GM18519 (cell line): ENCODE measurements around the gene CCDC97.
"Not testable (repeated sequence)": the region's sequence is repeated elsewhere in the genome, so short reads cannot be mapped to it uniquely, and the experiment has no call there.

Source experiments
- ATAC-seq: cut with Tn5 transposase; IDR thresholded peaks from one replicate; pipeline ENCODE4 v1.9.1; 2021; ENCODE audit warnings: mild to moderate bottlenecking, moderate library complexity; ENCODE audit not compliant: unreplicated experiment, low FRiP score

The CCDC97 gene

DNA sequence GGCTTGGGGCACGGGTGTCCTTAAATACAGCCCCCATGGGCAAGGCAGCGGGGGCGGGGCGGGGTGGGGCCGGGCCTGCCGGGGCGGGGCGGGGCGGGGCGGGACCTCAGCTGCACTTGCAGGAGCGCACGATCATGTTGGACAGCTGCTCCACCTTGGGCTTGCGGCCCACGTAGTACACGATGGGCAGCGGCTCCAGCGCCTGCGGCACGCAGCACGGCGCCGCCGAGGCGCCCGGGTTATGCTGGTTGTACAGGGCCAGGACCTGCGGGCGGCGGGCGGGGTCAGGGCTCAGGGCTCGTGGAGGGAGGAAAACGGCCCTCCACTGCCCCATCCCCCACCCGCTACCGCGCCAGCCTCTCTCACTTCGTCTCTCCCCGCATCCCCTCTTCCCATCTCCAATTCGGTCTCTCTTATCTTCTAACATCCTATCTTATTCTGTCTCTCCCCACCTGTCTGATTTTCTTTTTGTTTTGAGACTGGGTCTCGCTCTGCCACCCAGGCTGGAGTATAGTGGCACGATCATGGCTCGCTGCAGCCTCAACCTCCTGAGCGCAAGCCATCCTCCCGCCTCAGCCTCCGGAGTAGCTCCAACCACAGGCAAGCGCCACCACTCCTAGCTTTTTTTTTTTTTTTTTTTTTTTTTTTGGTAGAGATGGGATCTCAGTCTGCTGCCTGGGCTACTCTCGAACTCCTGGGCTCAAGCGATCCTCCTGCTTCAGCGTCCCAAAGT is 21.1 kb downstream of the CCDC97 start:
- ATAC-seq: no peak

DNA sequence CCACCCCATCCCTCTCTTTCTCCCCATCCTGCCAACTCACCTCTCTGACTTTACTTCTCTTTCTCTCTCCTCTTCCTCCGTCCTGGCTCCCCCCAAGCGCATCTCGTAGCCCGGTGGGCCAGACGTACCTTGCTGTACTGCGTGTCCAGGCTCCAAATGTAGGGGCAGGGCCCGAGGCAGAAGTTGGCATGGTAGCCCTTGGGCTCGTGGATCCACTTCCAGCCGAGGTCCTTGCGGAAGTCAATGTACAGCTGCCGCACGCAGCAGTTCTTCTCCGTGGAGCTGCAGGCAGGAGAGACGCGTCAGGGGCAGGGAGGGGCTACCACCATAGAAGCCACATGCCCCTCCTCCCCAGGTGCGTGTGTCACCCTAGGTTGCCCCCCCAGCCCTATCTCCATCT is 22.0 kb downstream of the CCDC97 start:
- ATAC-seq: no peak

DNA sequence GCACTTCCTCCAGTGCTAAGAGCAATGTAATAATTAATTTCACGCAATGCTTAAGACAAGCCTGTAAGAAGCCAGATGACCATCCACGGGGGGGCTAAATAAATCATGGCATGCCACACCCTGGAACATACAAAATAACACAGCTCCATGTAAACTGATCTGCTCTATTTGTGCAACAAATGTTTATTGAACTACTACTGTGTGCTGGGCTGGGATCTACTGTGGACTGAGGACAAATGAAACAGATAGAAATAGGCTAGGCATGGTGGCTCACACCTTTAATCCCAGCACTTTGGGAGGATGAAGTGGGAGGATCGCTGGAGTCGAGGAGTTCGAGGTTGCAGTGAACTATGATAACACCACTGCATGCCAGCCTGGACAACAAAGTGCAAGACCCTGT is 22.5 kb downstream of the CCDC97 start:
- no peak for ATAC-seq

DNA sequence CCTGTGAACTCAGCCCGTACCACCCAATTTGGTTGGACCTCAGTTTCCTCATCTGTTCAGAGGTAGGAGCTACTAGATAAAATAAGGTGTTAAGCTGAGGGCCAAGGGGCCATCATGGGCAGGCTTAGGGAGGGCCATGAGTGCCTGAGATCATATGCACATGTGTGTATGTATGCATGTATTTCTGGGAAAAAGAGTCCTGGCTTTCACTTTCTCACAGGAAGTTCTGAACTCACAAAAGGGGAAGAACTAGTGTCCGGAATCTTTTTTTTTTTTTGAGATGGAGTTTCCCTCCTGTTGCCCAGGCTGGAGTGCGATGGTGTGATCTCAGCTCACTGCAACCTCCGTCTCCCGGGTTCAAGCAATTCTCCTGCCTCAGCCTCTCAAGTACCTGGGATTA is 24.8 kb downstream of the CCDC97 start:
- ATAC-seq: no peak

DNA sequence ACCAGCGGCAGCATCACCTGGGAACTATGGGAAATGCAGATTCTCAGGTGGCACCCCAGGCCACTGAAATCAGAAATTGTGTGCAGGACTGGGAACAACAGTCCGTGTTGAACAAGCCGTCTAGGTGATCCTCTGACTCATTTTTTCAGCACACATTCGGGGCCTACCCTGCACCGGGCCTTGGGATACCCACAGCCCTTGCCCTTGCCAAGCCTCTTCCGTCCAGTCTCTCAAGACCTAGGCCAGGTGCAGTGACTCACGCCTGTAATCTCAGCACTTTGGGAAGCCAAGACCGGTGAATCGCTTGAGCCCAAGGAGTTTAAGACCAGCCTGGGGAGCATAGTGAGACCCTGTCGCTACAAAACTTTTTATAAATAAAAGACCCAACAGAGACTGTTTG is 25.5 kb downstream of the CCDC97 start:
- no peak for ATAC-seq

DNA sequence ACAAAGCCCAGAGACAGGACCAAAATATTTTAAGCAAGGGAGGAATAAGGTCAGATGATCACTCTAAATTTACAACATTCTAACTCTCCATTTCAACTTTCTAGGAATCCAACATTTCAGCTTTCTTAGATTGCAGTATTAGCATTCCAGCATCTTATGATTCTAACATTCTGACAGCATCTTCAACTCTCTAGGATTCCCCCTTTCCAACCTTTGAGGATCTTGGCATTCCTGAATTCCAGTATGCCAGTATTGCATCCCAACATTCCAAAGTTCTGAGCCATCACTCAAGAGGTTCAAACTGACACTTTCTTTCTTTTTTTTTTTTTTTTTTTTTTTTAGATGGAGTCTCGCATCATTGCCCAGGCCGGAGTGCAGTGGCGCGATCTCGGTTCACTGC is 30.0 kb downstream of the CCDC97 start:
- ATAC-seq: no peak

DNA sequence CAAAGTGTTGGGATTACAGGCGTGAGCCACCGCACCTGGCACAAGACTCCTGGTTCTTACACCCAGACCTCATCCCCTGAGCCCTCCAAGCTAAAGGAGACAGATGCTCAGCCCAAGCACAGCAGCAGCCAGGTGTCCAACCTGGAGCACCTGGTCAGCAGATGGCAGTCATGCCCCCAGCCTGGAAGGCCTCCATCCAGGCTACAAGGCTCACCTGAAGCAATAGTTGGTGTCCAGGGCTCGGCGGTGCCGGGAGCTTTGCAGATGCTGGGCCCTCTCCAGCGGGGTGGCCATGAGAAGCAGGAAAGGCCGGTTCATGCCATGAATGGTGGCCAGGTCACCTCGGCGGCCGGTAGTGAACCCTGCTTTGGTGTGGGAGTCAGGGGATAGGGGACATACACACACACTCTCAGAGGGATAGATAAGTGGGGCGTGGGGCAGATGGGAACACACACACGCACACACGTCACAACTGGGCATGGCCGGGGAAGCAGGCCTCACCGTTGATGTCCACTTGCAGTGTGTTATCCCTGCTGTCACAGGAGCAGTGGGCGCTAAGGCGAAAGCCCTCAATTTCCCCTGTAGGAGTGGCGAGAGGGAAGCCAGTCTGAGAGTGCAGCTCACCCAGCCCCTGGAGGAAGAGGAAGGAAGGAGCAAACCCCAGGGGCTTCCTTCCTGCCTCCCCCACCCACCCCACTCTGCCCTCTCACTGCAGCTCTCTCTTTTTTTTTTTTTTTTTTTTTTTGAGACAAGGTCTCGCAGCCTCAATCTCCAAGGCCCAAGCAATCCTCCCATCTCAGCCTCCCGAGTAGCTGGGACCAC is 31.9 kb downstream of the CCDC97 start:
- no peak for ATAC-seq

DNA sequence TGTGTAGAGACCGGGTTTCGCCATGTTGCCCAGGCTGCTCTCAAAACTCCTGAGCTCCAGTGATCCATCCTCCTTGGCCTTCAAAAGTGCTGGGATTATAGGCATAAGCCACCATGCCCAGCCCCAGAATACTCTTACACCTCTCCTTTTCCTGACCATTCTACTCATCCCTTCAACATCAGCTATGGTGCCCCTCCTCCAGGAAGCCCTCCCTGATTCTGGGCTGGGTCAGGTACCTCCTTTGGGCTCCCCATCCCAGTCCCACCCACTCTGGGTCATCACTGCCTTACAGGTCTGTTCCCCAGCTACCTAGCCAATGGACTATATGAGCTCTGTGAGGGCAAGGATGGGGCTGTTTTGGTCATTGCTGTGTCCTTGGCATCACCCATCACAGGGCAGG is 34.2 kb downstream of the CCDC97 start:
- ATAC-seq: no peak

DNA sequence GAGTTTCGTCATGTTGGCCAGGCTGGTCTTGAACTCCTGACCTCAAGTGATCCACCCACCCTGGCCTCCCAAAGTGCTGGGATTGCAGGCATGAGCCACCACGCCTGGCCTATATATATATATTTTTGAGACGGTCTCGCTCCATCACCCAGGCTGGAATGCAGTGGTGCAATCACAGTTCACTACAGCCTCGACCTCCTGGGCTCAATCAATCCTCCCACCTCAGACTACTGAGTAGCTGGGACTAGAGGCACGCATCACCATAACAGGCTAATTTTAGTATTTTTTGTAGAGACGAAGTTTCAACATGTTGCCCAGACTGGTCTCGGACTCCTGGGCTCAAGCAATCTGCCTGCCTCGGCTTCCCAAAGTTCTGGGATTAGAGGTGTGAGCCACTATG is 36.9 kb downstream of the CCDC97 start:
- not testable (repeated sequence) for ATAC-seq

DNA sequence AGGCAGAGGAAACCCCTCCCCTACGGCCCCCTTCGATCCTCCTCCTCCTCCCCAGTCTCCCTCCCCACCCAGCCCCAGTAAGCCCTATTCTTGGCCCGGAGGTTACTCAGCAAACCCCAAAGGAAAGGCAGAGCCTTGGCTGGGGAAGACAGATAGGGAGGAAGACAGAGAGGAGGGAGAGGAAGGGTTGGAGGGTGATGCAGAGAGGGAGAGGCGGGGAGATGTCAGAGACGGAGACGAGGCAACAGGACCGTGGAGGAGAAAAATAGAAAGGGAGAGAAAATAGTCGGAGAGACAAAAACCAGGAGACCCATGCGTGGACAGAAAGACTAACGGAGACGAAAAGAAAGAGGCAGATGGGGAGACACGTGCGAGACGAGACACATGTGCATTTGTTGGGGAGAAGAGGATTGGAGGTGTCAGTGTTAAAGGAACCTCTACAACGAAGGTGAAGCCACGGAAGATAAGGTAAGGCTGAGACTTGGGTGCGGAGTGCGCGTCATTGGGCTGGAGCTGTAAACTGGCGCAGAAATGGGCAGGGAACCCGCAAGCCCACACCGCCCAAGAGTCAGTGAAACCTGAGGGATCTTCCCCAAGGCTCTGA is 40.9 kb downstream of the CCDC97 start:
- ATAC-seq: no peak

DNA sequence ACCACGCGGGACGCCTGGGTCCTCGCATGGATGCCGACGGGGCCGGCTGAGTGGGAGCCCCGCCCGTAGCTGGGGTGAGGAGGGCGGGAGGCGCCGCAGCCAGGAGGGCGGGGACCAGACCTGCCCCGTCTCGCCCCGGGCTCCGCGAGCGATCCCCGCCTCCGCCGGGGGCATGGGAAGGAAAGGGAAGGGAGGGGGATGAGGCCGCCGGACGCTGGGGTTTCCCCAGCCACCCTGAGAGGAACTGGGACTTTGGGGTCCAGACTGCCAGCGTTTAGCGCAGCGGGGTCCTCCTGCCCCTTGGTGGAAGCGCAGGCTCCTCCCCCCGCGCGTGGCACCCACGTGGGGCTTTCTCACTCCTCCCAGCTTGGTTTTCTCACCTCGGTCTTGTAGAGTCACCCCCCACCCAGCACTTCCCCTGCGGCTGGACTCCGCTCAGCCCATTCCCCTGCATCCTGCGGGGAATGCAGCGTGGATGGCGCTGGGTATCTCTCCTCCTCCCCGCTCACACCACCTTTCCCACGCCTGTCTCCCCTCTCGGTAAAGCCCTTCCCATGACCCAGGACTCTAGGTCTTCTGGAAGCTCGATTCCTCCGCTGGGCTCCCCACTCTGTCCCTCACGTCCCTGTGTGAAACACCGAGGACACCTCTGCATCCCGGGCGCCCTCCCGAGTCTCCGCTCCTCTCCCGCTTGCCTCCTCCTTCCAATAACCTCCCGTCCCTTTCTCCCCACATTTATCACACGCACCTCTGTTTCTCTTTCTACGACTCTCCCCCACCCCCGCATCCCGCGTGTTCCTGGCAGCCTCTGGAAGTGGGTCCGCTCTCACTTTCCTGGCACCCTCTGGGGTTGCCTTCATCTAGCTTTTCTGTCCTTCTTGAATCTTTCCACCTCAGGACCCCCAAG is 41.6 kb downstream of the CCDC97 start:
- no peak for ATAC-seq

DNA sequence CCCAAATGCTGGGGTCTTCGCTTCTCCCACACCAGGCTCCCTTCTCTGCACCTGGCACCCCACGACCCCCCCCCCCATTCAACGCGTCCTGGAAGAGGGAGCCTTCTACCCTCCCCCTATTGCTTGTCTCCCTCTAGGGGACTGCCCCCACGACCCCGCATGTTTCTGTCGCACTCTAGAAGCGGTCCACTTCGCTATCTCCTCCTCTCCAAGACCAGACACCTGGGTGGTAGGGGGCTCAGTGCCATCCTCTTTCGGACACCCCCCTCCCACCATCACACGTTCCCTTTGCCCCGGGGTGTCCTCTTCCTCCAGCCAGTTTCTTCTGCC is 42.3 kb downstream of the CCDC97 start:
- ATAC-seq: no peak

DNA sequence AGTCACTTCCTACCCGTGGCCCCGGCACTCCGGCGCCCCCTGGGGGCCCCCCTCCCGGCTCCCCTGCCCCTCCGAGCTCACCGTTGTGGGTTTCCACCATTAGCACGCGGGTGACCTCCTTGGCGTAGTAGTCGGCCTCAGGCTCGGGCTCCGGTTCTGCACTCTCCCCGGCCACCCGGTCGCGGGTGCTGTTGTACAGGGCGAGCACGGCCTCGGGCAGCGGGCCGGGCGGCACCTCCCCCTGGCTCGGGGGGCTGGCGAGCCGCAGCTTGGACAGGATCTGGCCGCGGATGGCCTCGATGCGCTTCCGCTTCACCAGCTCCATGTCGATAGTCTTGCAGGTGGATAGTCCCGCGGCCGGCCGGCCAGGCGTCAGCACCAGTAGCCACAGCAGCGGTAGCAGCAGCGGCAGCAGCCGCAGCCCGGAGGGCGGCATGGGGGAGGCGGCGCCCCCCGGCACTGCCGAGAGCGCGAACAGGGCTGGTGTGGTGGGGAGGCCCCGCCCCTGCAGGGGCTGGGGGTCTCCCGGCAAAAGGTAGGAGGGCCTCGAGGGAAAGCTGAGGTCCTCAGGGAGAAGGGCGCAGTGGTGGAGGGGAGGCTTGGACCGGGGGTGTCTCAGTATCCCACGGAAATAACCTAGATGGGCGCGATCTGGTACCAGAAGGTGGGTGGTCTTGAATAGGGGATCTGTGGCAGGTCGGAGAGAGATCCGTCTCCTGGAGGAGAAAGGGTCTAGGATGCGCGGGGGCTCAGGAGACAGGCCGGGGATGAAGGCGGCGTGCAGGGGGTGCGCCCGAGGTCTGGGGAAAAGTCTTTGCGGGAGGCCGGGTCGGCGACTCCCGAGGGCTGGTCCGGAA is 42.9 kb downstream of the CCDC97 start:
- no peak for ATAC-seq

DNA sequence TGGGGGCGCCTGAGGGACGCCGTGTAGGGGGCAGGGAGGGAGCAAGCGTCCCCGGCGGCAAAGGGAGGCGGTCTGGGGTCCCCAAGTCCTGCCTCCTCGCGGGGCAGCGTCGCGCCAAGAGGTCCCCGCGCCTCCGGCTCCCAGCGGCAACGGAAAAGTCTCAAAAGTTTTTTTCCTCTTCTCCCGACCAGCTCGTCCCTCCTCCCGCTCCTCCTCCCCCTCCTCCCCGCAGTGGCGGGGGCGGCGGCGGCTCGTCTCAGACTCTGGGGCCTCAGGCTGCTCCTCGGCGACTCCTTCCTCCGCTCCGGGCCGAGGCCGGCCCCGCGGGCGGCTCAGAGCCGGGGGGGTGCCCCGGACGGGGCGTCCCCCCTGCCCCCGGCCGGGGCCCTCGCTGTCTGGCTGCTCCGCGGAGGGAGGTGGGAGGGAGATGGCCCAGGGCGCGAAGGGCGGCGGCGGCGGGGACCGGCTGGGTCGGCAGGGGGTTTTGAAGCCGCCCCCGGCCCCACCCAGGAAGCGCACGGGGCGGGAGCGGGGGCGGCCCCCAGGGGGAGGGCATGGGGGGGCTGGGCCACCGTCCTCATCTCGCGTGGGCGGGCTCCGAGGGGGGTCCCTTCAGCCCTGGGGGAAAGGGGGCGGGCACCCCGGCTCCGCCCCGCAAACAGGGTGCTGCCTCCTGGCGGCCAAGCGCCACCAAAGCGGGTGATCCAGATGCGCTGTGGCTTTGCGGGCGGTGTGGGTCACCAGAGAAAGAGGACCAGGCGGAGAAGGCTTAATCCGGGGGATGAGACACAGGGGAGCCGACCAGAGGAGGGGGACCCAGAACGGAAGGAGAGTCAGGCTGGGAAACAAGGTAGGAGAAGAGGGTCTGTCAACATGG is 43.7 kb downstream of the CCDC97 start, which contains the start of gene TGFB1:
TSS of gene TGFB1 (minus strand) at position 457 of the 877 bp plus-strand sequence. CDS start 878 bp downstream, outside the sequence.
- peak; percentile 42 for ATAC-seq

DNA sequence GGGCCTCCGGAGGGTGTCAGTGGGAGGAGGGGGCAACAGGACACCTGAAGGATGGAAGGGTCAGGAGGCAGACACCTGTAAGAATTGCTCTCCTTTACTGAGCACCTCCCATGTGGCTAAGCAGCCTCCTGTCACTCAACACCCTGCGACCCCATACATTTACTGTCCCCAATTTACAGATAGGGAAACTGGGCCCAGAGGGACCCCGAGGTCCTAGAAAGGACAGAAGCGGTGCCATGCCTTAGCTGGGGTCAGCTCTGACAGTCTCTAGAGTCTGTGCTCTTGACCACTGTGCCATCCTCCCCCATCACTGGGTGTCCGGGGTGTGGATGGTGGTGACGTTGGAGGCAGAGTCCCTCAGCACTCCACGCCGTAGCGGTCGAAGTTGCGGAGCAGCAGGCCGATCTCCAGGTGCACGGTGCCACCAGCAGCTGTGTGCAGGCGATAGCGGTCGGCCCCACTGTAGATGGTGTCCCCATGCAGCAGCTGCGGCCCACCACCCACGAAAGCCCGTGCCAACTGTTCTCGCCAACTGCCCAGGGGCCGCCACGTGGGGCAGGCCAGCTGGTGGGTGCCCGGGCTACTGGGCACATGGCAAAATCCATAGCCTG is 44.5 kb downstream of the CCDC97 start:
- no peak for ATAC-seq

DNA sequence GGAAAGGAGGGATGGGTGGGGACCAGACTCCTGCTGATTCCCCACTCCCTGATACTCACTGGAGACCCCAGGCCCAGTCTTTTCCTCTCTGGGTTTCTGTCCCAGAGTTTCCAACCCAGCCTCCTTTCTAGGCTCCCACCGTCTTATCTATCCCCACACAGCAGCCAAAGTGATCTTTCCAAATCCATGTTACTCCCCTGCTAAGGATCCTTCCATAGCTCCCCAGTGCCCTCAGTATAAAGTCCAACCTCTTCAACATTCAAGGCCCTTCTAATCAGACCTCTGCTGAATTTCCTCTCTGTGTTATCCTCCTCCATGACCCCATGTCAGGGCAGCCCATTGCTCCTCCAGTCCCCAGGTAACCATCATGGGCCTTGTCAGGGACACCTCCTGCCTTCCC is 45.1 kb downstream of the CCDC97 start:
- ATAC-seq: no peak

DNA sequence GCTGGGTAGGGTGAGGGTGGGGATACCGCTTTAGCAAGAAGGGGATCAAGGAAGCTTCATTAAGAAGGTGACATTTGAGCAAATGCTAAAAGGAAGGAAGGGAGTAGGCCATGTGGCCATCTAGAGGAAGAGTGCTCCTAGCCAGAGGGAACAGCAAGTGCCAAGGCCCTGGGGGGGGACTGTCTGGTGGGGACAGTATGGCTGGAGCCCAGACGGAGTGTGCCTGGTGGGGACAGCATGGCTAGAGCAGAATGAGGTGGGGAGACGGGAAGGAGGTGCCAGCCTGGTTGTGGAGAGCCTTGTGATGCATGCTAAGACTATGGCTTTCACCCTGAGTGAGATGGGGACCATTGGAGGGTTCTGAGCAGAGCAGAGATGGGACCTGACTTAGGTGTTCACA is 45.8 kb downstream of the CCDC97 start:
- ATAC-seq: no peak

DNA sequence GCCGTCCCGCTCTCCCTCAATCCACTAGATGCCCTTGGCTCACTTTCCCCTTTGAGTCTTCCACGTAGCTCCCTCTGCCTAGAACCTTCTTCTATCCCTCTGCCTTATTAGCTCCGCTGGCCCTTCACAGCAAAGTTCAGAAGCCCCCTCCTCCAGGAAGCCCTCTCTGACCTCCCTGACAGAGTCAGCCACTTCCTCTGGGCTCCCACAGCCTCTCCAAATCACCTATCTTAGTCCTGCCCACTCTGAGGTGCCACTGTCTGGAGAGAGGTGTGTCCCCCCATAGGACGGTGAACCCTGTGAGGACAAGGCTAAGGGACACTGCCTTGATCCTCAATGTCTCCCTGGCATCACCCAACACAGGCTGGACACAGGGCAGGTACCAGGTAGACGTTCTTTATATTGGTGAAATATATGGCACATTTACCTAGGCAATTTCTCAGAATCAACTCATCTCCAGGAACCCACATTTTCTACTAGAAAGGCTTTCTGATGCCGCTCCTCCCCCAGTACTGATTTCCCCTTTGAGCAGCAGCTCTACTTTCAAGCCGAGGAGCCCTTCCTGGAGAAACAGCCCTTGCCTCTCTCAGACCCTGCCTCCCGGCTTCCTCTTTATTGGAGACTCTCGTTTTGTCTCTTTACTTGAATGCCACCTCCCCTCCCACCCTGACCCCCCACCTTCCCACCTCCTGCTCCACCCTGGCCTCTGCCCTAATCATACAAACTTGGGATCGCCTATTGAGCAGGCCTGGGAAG is 47.2 kb downstream of the CCDC97 start:
- no peak for ATAC-seq
